Endothelial cell of umbilical vein (primary cell): Measurements from ENCODE around the gene TNP1. TPM values are rescaled to one million over a fixed set of nuclear protein-coding genes. Genes with fewer than 3 reads are reported as not detected.

Experiments
- BruUV-seq: library from RNA; stranded (reverse); fragments of 400-500 nt; replicated peaks from 2 replicates; lab custom pipeline; 2021; lab: Mats Ljungman, UMichigan
- CTCF ChIA-PET: fragments of 300-600, 350-600 bp; sonication (Branson Sonifier 250); formaldehyde crosslinking; loops from one replicate; lab custom pipeline; 2021; ENCODE audit warnings: antibody characterized with exemption, inconsistent platforms; lab: Charles Lee
- POLR2A ChIA-PET: fragments of 300-600, 350-600 bp; sonication (Branson Sonifier 250); formaldehyde crosslinking; loops from one replicate; lab custom pipeline; 2021; ENCODE audit warnings: antibody characterized with exemption, inconsistent platforms; lab: Charles Lee
- DNase-seq: peaks from one replicate; pipeline ENCODE4 v3.0.0-alpha.2; 2011; ENCODE audit warnings: low read depth, low spot score
- FAIRE-seq: peaks from 2 replicates; lab custom pipeline; 2011; peaks lifted over from hg19 to GRCh38; lab: Jason Lieb, UNC
- H2AFZ ChIP-seq: 2 replicates; pipeline ENCODE4 v1.6.0; 2012; ENCODE audit warnings: low read depth, low read length, control low read depth, inconsistent platforms
- H3K27ac ChIP-seq: 2 replicates; pipeline ENCODE4 v1.5.1; 2011; ENCODE audit warnings: low read depth, mild to moderate bottlenecking, control low read depth, low read length, moderate library complexity; ENCODE audit not compliant: insufficient read depth
- H3K27me3 ChIP-seq, 2 experiments: 2 replicates each; pipeline versions ENCODE4 v1.6.0 to v1.6.1; 2011; ENCODE audit warnings: low read length in 2 of 2, mixed read lengths in 1 of 2; ENCODE audit not compliant: control insufficient read depth in 2 of 2, insufficient read depth in 2 of 2
- H3K36me3 ChIP-seq, 2 experiments: 2 replicates in 1 of 2; 3 replicates in 1 of 2; pipeline ENCODE4 v1.5.1; 2011; ENCODE audit warnings: low read length in 2 of 2, mild to moderate bottlenecking in 1 of 2, moderate library complexity in 1 of 2; ENCODE audit not compliant: control insufficient read depth in 2 of 2, insufficient read depth in 2 of 2; ENCODE audit errors: extremely low read depth in 1 of 2
- H3K4me1 ChIP-seq: 3 replicates; pipeline ENCODE4 v1.5.1; 2011; ENCODE audit warnings: mild to moderate bottlenecking, low read length; ENCODE audit not compliant: control insufficient read depth, insufficient read depth; ENCODE audit errors: extremely low read depth
- H3K4me2 ChIP-seq: 2 replicates; pipeline ENCODE4 v1.6.1; 2011; ENCODE audit warnings: low read length, control low read depth, mixed read lengths; ENCODE audit not compliant: insufficient read depth
- H3K4me3 ChIP-seq, 3 experiments: fragments of 200-600 bp in 1 of 3; sonication (generic), shearing (Covaris generic) in 1 of 3; replicated peaks in 1 of 3; 2 replicates each; pipeline ENCODE4 v1.5.1; 2011 to 2016; ENCODE audit warnings: control low read depth in 3 of 3, low read length in 3 of 3, mild to moderate bottlenecking in 2 of 3, inconsistent platforms in 1 of 3, low read depth in 1 of 3, moderate library complexity in 1 of 3; ENCODE audit not compliant: insufficient read depth in 1 of 3
- H3K79me2 ChIP-seq: 2 replicates; pipeline ENCODE4 v1.6.0; 2012; ENCODE audit warnings: low read length, inconsistent platforms; ENCODE audit not compliant: control insufficient read depth, insufficient read depth
- H3K9ac ChIP-seq: replicated peaks from 2 replicates; pipeline ENCODE3; 2011; ENCODE audit warnings: low read length, control low read depth; ENCODE audit not compliant: insufficient read depth; ENCODE audit errors: extremely low read depth
- H3K9me1 ChIP-seq: replicated peaks from 3 replicates; pipeline ENCODE4 v1.6.0; 2011; ENCODE audit warnings: mild to moderate bottlenecking, low read length; ENCODE audit not compliant: control insufficient read depth, insufficient read depth; ENCODE audit errors: extremely low read depth
- H3K9me3 ChIP-seq: replicated peaks from 2 replicates; pipeline ENCODE4 v1.5.1; 2012; ENCODE audit warnings: low read length, inconsistent platforms; ENCODE audit not compliant: control insufficient read depth, insufficient read depth
- H4K20me1 ChIP-seq: replicated peaks from 2 replicates; pipeline ENCODE3; 2011; ENCODE audit warnings: mild to moderate bottlenecking, low read length; ENCODE audit not compliant: control insufficient read depth, insufficient read depth; ENCODE audit errors: extremely low read depth
- EZH2 ChIP-seq: IDR thresholded peaks from 2 replicates; pipeline ENCODE4 v1.6.1; 2012; ENCODE audit warnings: borderline replicate concordance, low read depth, mild to moderate bottlenecking, moderate library complexity, low read length, inconsistent platforms; ENCODE audit not compliant: severe bottlenecking
- FOS ChIP-seq: IDR thresholded peaks from 2 replicates; pipeline ENCODE4 v1.6.1; 2011; ENCODE audit warnings: mild to moderate bottlenecking, low read length, moderate library complexity, borderline replicate concordance; ENCODE audit not compliant: insufficient read depth
- GATA2 ChIP-seq: IDR thresholded peaks from 2 replicates; pipeline ENCODE4 v1.7.0; 2011; ENCODE audit warnings: low read depth, mild to moderate bottlenecking, moderate library complexity, mixed read lengths, low read length; ENCODE audit not compliant: insufficient read length, insufficient read depth
- JUN ChIP-seq: IDR thresholded peaks from 2 replicates; pipeline ENCODE4 v1.6.1; 2011; ENCODE audit warnings: borderline replicate concordance, low read depth; ENCODE audit not compliant: insufficient read length, insufficient read depth
- MYC ChIP-seq: IDR thresholded peaks from one replicate; pipeline ENCODE4 v1.6.1; 2011; ENCODE audit warnings: mild to moderate bottlenecking, low read depth, low read length
- POLR2A ChIP-seq: IDR thresholded peaks from 2 replicates; pipeline ENCODE4 v1.6.1; 2012; ENCODE audit warnings: low read depth, mild to moderate bottlenecking, control low read depth, low read length
- POLR2AphosphoS5 ChIP-seq: IDR thresholded peaks from 2 replicates; pipeline ENCODE4 v1.6.1; 2012; ENCODE audit warnings: low read depth, mild to moderate bottlenecking, control low read depth, low read length, moderate library complexity; ENCODE audit not compliant: insufficient read depth
- dilution Hi-C: fragments of 300-500 bp; cut with MboI; formaldehyde crosslinking; loops from one replicate; pipeline ENCODE4 v1.15.0; 2019; ENCODE audit warnings: low sequenced_read_pairs; ENCODE audit not compliant: extremely low pct_ligation_motif_present
- intact Hi-C: fragments of 100-400 bp; cut with micrococcal nuclease; formaldehyde crosslinking; loops from one replicate; pipeline ENCODE4 v1.10.0; 2022
- polyA plus RNA-seq, 4 experiments: library from polyadenylated mRNA; depleted of rRNA in 3 of 4; stranded (reverse) in 3 of 4; unstranded in 1 of 4; fragments of >200 nt; gene quantifications; 2 replicates each; pipeline versions ENCODE4 v1.2.1 to v1.2.3, GENCODE V29; 2011 to 2012; ENCODE audit warnings: missing spikeins in 1 of 4
- total RNA-seq: library from RNA; stranded (reverse); gene quantifications from 2 replicates; pipeline ENCODE4 v1.2.3, GENCODE V29; 2021
- TF ChIP-seq, protein P1 (sequence below), 2 donors: IDR thresholded peaks; 1 replicate in 1 of 2; 2 replicates in 1 of 2; pipeline ENCODE4 v1.5.1; 2011; ENCODE audit warnings: low read length in 2 of 2, mild to moderate bottlenecking in 2 of 2, moderate library complexity in 2 of 2, control low read depth in 1 of 2, inconsistent platforms in 1 of 2, low read depth in 1 of 2; ENCODE audit not compliant: insufficient read depth in 1 of 2; ENCODE audit errors: extremely low read depth in 1 of 2
- TF ChIP-seq, protein P2 (sequence below): IDR thresholded peaks from 2 replicates; pipeline ENCODE4 v1.6.1; 2011; ENCODE audit not compliant: insufficient read depth, insufficient read length

The TNP1 gene
- total and polyA plus RNA-seq, 2 donors (not counting 3 experiments of a cell fraction or from before 2014, with no cell fraction given) = not detected

DNA sequence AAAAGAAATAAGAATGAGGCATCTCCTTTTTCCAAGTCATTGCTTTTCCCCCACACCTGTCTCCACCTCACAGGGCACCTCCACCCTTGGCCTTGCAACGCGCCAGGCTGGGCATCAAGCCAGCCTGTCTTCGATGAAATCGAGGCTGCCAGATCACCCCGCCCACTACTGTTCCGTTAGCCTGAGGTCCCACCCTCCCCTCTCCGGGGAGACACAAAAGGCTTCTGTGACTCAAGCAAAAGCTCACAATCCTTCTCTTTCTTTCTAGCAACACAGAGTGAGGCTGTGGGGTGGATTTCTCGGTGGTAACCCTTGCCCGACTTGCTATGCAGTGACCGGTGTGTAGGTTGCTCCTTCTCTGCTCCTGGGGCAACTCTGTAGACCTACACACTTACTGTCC, 9.9 kb downstream of the TNP1 start:
- Histone ChIP-seq H3K9me3 (no peaks in the 10 kb centered on the region), H3K27me3 (no peaks in the 10 kb centered on the region), H3K4me3 (no peak overlapping the region), H3K9me1 (no peaks in the 10 kb centered on the region), H3K27ac (no peak overlapping the region), H3K4me1 (no peaks in the 10 kb centered on the region), H4K20me1 (no peaks in the 10 kb centered on the region), H3K79me2 (no peaks in the 10 kb centered on the region), H3K36me3 (no peaks in the 10 kb centered on the region), H3K4me2 (no peak overlapping the region), H2AFZ (no peak overlapping the region), H3K9ac (no peak overlapping the region)
- TF ChIP-seq GATA2 (no peak), FOS (no peak), MYC (no peak), POLR2A (no peak), POLR2AphosphoS5 (no peak), EZH2 (no peak), JUN (no peak)
- TF ChIP-seq, protein P1, sequence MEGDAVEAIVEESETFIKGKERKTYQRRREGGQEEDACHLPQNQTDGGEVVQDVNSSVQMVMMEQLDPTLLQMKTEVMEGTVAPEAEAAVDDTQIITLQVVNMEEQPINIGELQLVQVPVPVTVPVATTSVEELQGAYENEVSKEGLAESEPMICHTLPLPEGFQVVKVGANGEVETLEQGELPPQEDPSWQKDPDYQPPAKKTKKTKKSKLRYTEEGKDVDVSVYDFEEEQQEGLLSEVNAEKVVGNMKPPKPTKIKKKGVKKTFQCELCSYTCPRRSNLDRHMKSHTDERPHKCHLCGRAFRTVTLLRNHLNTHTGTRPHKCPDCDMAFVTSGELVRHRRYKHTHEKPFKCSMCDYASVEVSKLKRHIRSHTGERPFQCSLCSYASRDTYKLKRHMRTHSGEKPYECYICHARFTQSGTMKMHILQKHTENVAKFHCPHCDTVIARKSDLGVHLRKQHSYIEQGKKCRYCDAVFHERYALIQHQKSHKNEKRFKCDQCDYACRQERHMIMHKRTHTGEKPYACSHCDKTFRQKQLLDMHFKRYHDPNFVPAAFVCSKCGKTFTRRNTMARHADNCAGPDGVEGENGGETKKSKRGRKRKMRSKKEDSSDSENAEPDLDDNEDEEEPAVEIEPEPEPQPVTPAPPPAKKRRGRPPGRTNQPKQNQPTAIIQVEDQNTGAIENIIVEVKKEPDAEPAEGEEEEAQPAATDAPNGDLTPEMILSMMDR (IDR thresholded peaks at IDR 0.05; ENCODE audit: extremely low read depth in 1 of 2, insufficient read depth in 1 of 2, low read depth in 1 of 2, low read length in 2 of 2) = no peak
- TF ChIP-seq, protein P2, sequence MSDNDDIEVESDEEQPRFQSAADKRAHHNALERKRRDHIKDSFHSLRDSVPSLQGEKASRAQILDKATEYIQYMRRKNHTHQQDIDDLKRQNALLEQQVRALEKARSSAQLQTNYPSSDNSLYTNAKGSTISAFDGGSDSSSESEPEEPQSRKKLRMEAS = no peak
- CTCF ChIA-PET = no interaction called here
- intact Hi-C loops = no loop called here
- POLR2A ChIA-PET = no interaction called here
- DNase-seq (no peak), FAIRE-seq (no peak)
- BruUV-seq = no TSS peak
- dilution Hi-C loops = no loop called here
